Fibroblast of the aortic adventitia (primary cell): ENCODE measurements around the gene IL12RB2. TPM values are rescaled to one million over a fixed set of nuclear protein-coding genes. Genes with fewer than 3 reads are reported as not detected.

Source experiments
- DNase-seq: peaks from one replicate; pipeline ENCODE4 v3.0.0-alpha.2; 2010; ENCODE audit warnings: low read depth
- H3K4me3 ChIP-seq: 2 replicates; pipeline ENCODE4 v1.5.1; 2011; ENCODE audit warnings: low read depth, mild to moderate bottlenecking, control low read depth, low read length, moderate library complexity
- total RNA-seq: library from RNA; depleted of rRNA; stranded (reverse); fragments of >200 nt; gene quantifications from 2 replicates; pipeline ENCODE4 v1.2.3, GENCODE V29; 2012; ENCODE audit warnings: low replicate concordance
- TF ChIP-seq, protein P1 (sequence below): IDR thresholded peaks from 2 replicates; pipeline ENCODE4 v1.5.1; 2011; ENCODE audit warnings: mild to moderate bottlenecking, low read length, control low read depth, inconsistent platforms; ENCODE audit not compliant: insufficient read depth

The IL12RB2 gene
- total RNA-seq, 1 donor: not detected

DNA sequence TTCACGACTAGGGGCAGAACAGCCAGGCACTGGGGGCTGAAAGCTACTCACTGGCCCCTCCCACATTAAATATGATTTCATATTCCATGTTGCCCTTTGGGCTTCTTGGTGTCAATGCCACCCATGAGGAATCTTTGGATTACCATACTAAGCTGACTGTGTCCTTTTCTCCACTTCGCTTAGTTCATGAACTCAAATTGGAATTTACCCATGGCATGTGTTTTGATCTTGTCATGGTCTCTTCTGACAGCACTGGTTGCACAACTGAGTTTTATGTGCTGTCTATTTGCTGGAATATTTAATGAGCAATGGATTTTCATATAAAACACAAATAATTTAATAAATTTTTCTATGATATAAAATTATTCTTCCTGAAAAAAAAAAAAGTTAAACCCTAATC, 63.4 kb downstream of the IL12RB2 start:
- TF ChIP-seq, protein P1, sequence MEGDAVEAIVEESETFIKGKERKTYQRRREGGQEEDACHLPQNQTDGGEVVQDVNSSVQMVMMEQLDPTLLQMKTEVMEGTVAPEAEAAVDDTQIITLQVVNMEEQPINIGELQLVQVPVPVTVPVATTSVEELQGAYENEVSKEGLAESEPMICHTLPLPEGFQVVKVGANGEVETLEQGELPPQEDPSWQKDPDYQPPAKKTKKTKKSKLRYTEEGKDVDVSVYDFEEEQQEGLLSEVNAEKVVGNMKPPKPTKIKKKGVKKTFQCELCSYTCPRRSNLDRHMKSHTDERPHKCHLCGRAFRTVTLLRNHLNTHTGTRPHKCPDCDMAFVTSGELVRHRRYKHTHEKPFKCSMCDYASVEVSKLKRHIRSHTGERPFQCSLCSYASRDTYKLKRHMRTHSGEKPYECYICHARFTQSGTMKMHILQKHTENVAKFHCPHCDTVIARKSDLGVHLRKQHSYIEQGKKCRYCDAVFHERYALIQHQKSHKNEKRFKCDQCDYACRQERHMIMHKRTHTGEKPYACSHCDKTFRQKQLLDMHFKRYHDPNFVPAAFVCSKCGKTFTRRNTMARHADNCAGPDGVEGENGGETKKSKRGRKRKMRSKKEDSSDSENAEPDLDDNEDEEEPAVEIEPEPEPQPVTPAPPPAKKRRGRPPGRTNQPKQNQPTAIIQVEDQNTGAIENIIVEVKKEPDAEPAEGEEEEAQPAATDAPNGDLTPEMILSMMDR: no peak
- DNase-seq: no peak
- no peak overlapping the region for H3K4me3 ChIP-seq

DNA sequence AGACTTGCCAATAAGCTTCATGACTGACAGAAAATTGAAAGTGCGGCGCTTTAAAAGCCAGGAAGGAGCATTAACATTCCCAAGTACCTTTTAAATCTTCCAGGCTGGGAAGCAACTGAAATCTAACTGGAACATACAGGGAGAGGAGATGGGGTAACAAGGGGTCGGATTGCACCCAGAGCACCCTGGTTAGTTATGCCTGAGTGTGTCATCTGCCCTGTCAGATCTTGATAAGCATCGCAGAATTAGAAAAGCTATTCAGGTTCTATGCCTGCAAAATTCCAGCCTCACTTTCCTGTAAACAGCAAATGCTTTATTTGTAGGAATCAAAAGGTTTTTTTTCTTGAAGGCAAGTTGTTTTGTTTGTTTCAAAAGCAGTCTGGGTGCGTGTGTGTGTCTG, 64.0 kb downstream of the IL12RB2 start:
- no peak for DNase-seq
- H3K4me3 ChIP-seq: no peak overlapping the region
- TF ChIP-seq, protein P1: no peak

DNA sequence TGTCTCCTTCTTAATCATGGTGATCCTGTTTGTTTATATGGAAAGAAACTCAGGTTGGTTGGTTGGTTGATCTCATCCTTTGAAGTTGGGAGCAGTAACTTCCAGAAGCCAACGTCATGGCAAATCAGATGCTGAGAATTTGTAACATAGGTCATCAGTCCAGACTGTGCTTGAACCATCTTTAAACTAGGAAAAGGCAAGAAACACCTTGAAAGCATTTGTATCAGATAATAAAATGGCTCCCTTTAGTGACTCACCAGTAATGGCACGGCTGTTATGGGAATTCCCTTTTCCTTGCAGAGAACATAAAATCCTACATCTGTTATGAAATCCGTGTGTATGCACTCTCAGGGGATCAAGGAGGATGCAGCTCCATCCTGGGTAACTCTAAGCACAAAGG, 64.5 kb downstream of the IL12RB2 start:
- no peak for DNase-seq
- H3K4me3 ChIP-seq: no peak overlapping the region
- TF ChIP-seq, protein P1: no peak

DNA sequence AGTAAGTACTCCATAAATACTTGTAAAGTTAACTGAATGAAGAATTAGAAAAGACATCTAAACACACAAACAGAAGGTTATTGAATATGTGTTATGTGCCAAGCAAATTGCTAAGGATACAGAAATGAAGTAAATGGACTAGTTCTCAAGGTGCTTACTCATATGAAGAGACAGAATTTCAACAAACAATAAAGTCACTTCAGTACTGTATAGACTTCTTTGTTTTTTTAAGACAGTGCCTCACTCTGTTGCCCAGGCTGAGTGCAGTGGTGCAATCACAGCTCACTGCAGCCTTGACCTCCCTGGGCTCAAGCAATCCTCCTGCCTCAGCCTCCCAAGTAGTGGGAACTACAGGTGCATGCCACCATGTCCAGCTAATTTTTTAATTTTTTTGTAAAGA, 65.2 kb downstream of the IL12RB2 start:
- TF ChIP-seq, protein P1: no peak
- no peak overlapping the region for H3K4me3 ChIP-seq
- no peak for DNase-seq

DNA sequence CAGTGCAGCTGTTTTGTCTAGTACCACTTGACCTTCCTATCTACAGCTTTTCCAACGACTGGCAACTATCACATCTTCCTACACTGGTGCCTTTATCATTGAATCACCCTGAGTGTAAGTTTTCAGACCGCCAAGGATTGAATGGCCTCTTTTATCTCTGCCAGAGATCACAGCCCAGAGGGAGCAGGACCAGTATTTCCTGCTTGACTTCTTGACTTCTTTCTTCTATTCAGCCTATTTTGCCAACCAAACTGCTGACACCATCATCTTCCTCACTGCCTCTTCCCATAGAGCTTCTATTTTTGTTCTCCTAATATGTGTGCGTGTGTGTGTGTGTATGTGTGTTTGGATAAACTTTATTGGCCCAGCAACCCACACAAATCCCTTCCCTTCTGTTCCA, 68.7 kb downstream of the IL12RB2 start:
- TF ChIP-seq, protein P1: no peak
- DNase-seq: no peak
- H3K4me3 ChIP-seq: no peak overlapping the region

DNA sequence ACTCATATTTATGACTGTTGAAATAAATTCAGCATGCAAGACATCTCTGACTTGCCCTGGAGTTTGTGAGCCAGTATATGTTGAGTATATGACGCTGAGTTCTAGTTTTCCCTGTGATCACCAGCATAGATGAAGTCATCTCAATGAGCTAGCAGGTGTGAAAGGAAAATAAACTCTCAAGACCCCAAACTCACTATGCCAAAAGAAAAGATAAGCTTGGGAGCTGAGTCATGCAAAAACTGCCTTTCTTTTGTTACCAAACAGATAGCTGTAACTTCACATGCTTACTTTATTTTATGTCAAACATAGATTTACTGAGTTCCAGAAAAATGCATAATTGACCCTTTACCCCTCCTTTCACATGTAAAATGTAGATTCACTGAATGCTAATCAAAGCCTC, 69.6 kb downstream of the IL12RB2 start:
- H3K4me3 ChIP-seq: no peak overlapping the region
- DNase-seq: no peak
- TF ChIP-seq, protein P1: no peak

DNA sequence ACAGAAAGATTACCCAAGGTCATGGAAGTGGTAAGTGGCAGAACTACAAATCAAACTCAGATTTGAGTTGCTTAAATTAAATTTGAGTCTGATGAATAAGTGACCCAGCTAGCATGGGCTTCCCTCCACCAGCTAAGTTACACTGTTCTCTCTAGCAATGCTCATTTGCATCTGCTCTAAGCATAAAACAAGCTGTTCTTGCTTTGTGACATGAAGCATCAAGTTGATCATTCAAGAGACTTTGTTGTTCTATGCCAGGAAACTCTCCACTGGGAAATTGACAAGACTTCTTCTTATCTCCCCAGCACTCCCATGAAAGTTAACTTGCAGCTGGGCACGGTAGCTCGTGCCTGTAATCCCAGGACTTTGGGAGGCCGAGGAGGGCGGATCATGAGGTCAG, 73.5 kb downstream of the IL12RB2 start:
- TF ChIP-seq, protein P1: no peak
- no peak overlapping the region for H3K4me3 ChIP-seq
- no peak for DNase-seq
